Activated CD4-positive, alpha-beta T cell treated with anti-CD3 and anti-CD28 coated beads, Interleukin-2, Interleukin-4, amounts not matched to agents 100 ng/mL and 50 ng/mL, durations not matched to agents 16 hours and 8 hours (primary cell): ENCODE results near the gene PAN2.

Experiments
- DNase-seq: peaks from one replicate; pipeline ENCODE4 v3.0.0-alpha.2; 2020; ENCODE audit warnings: low spot score

The PAN2 gene

GRCh38 chr12:56271031-56271430 lies 62.8 kb downstream of the PAN2 start:
- no peak for DNase-seq

DNA sequence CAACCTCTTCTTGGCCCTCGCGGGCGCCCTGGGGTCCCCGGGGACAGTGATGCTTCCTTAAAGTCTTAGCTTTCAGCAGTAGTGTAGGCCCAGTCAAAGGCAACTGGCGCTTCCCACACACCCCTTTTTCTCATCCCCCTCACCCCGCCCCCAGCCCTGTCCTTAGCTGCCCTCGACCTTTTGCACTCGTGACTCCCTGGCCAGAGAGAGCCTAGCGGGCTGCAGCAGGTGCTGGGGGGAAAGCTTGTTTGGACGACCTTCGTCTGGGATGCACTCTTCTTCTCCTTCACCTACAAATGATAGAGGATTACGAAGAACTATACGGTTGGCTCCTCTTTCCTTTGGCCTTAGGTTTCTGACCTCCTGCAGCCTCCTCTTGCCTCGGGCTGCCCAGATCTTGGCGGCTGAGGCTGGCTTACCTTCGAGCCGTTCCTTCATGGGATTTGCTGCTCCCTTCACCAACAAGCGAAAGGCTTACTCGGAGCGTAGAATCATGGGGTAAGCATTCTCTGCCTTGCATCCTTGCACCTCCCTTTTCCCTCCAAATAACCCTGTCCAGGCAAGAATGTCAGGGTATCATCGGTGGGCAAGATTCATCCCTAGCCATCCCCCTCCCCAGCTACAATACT lies 66.2 kb downstream of the PAN2 start:
- no peak for DNase-seq

- DNase-seq, result peak; percentile 89
These were observed 66.9 kb downstream of the PAN2 start, which contains the start of gene COQ10A for GRCh38 chr12:56266693-56267442. TSS of gene COQ10A (plus strand) at chr12:56266942. CDS start at chr12:56267119, 177 bp downstream.
